ENCODE results near the gene KCNE1.

DNA sequence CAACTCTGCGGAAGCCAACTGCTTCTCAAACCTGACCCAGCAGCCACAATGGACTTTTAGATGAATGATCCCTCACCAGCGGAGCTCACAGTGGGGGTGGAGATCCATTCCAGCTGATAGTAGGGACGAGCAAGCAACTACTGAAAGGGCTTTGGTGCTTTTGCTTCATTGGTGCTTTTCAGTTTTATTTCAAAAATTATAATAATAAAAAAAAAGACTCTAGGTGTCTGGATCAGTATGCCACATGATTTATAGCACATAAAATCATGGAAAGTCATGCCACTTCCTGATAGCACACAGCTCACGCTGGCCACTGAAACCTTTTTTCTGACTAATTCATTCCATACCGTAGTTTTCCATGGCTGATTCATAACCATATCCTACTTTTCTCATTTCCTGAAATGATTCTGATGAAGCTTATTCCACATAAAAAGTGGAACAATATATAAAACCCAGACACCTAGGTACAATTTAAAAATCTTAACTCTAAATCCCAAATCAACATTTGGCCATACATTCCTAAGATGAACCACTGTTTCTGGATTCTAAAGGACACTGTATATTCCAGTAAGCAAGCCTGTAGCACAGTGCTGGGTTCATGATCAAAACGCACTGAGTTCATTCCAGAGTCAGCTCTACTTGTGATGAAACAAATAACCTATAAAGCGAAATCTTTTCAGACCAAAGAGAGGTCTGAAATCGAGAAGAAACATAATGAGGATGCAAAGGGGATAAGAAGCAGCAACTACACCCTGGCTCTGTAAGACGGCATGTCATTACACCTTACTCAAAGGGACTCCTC lies 41.3 kb upstream of the KCNE1 start:
- TF ChIP-seq, protein P1, sequence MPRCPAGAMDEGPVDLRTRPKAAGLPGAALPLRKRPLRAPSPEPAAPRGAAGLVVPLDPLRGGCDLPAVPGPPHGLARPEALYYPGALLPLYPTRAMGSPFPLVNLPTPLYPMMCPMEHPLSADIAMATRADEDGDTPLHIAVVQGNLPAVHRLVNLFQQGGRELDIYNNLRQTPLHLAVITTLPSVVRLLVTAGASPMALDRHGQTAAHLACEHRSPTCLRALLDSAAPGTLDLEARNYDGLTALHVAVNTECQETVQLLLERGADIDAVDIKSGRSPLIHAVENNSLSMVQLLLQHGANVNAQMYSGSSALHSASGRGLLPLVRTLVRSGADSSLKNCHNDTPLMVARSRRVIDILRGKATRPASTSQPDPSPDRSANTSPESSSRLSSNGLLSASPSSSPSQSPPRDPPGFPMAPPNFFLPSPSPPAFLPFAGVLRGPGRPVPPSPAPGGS (IDR thresholded peaks at IDR 0.05), result no peak
- no peak for TF ChIP-seq POLR2A (IDR thresholded peaks at IDR 0.05; ENCODE audit: low read length)

Measured in A549 (cell line).